ENCODE measurements around the gene DARS2.

The DARS2 gene

DNA sequence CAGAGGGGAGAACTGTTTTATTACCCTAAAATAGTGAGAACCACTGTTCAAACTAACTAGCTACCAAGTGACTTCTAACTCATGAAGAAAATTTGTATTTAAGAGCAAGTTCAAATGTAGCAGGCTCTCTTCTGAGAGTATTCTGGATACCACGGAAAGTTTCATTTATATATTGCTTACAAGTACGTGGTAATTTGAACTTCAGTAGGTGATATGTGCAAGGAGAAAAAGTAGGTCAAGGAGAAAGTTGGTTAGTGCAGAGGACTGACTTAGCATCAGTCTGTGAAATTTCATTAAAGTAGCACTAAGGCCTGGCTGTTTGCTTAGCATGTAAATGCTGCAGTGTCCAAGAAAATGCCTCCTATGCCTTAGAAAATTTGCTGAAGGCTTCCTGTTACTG, 76.0 kb downstream of the DARS2 start:
- CTCF ChIA-PET: no interaction called here
- TF ChIP-seq, protein P1, sequence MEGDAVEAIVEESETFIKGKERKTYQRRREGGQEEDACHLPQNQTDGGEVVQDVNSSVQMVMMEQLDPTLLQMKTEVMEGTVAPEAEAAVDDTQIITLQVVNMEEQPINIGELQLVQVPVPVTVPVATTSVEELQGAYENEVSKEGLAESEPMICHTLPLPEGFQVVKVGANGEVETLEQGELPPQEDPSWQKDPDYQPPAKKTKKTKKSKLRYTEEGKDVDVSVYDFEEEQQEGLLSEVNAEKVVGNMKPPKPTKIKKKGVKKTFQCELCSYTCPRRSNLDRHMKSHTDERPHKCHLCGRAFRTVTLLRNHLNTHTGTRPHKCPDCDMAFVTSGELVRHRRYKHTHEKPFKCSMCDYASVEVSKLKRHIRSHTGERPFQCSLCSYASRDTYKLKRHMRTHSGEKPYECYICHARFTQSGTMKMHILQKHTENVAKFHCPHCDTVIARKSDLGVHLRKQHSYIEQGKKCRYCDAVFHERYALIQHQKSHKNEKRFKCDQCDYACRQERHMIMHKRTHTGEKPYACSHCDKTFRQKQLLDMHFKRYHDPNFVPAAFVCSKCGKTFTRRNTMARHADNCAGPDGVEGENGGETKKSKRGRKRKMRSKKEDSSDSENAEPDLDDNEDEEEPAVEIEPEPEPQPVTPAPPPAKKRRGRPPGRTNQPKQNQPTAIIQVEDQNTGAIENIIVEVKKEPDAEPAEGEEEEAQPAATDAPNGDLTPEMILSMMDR (IDR thresholded peaks at IDR 0.05; ENCODE audit: control extremely low read depth, extremely low read depth, low read depth, missing control alignments): no peak
- POLR2A ChIA-PET: no interaction called here
- DNase-seq (ENCODE audit: extremely low spot score): no peak

DNA sequence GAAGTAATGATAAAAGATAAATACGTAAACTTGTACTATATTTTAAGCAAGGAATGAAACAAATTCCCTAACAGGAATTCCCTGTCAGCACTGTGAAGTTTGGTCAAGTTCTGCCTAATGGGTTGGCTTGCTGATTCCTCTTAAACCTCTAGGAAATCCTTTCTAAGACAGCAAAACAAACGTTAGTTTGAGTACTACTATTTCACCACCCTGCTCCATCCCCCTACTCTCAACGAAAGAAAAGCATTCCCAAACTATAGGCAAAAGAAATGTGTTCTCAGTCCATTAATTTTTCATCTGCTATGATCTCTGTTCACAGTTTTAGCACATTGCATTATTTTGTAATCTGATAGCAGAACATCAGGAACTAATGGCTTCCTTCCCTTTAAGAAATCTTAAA, 76.5 kb downstream of the DARS2 start:
- TF ChIP-seq, protein P1 (IDR thresholded peaks at IDR 0.05; ENCODE audit: control extremely low read depth, extremely low read depth, low read depth, missing control alignments): no peak
- ChIA-PET CTCF (no interaction called here), POLR2A (no interaction called here)
- DNase-seq (ENCODE audit: extremely low spot score): no peak

GRCh38 chr1:173903827-173904531, 79.5 kb downstream of the DARS2 start:
- POLR2A ChIA-PET: no interaction called here
- CTCF ChIA-PET: no interaction called here
- TF ChIP-seq, protein P1 (IDR thresholded peaks at IDR 0.05; ENCODE audit: control extremely low read depth, extremely low read depth, low read depth, missing control alignments): no peak
- no peak for DNase-seq (ENCODE audit: extremely low spot score)

Measured in GM10248 (cell line).